K562 (cell line): ENCODE results near the gene SLC9C2. TPM values are rescaled to one million over a fixed set of nuclear protein-coding genes. Genes with fewer than 3 reads are reported as not detected.

Experiments
- C11orf30 ChIP-seq: fragments of 450-650 bp; IDR thresholded peaks from 2 replicates; pipeline ENCODE4 v1.6.1; 2016; ENCODE audit warnings: low read depth, mild to moderate bottlenecking
- CAMTA2 ChIP-seq: fragments of 250-450 bp; sonication (Bioruptor Pico); conservative IDR thresholded peaks from 2 replicates; pipeline ENCODE4 v1.5.1; 2022
- CBX5 ChIP-seq: IDR thresholded peaks from 2 replicates; pipeline ENCODE4 v1.6.1; 2014; ENCODE audit warnings: low read depth, borderline replicate concordance
- CTCFL ChIP-seq: IDR thresholded peaks from 2 replicates; pipeline ENCODE4 v1.6.1; 2011; ENCODE audit warnings: borderline replicate concordance, low read depth, mild to moderate bottlenecking, moderate library complexity, low read length; ENCODE audit not compliant: insufficient read depth, poor library complexity, severe bottlenecking
- FOXJ2 ChIP-seq: fragments of 200-800 bp; sonication (Bioruptor generic); IDR thresholded peaks from 2 replicates; pipeline ENCODE4 v1.6.1; 2016; ENCODE audit warnings: missing genetic modification characterization, missing compliant biosample characterization
- HSF4 ChIP-seq: fragments of 250-450 bp; sonication (Bioruptor Pico); IDR thresholded peaks from 2 replicates; pipeline ENCODE4 v2.1.2; 2022; ENCODE audit warnings: mild to moderate bottlenecking, moderate library complexity, borderline replicate concordance
- NCOA4 ChIP-seq: fragments of 450-650 bp; IDR thresholded peaks from 2 replicates; pipeline ENCODE4 v1.6.1; 2018; ENCODE audit warnings: mild to moderate bottlenecking; ENCODE audit not compliant: partially characterized antibody
- NFXL1 ChIP-seq: fragments of 450-650 bp; formaldehyde crosslinking; IDR thresholded peaks from 2 replicates; pipeline ENCODE4 v1.4.0; 2021; ENCODE audit warnings: mild to moderate bottlenecking
- NRF1 ChIP-seq, 2 experiments: fragments of 450-650 bp; IDR thresholded peaks in 1 of 2; conservative IDR thresholded peaks in 1 of 2; 2 replicates each; pipeline ENCODE4 v1.6.1; 2014; ENCODE audit warnings: mild to moderate bottlenecking in 2 of 2
- RREB1 ChIP-seq: fragments of 250-450 bp; sonication (Bioruptor Pico); IDR thresholded peaks from 2 replicates; pipeline ENCODE4 v1.4.0; 2020
- SOX6 ChIP-seq: fragments of 450-650 bp; IDR thresholded peaks from 2 replicates; pipeline ENCODE4 v1.6.1; 2014; ENCODE audit warnings: mild to moderate bottlenecking
- SRSF1 ChIP-seq: fragments of 200-400 bp; formaldehyde crosslinking; IDR thresholded peaks from 2 replicates; pipeline ENCODE4 v1.6.1; 2017; ENCODE audit warnings: mild to moderate bottlenecking, low read depth, low read length, moderate library complexity
- TCF7L2 ChIP-seq: fragments of 150-350 bp; IDR thresholded peaks from 2 replicates; pipeline ENCODE4 v1.6.1; 2016; ENCODE audit warnings: low read depth, mild to moderate bottlenecking, low read length, moderate library complexity
- YY1 ChIP-seq, 3 experiments: IDR thresholded peaks; 2 replicates each; pipeline ENCODE4 v1.6.1; 2011; ENCODE audit warnings: low read length in 2 of 3, mild to moderate bottlenecking in 2 of 3, moderate library complexity in 2 of 3, borderline replicate concordance in 1 of 3, control low read depth in 1 of 3, low read depth in 1 of 3; ENCODE audit not compliant: insufficient read depth in 3 of 3, insufficient replicate concordance in 2 of 3, control insufficient read depth in 1 of 3, insufficient read length in 1 of 3; ENCODE audit errors: extremely low read depth in 1 of 3
- ZNF174 ChIP-seq: fragments of 250-450 bp; sonication (Bioruptor Pico); IDR thresholded peaks from 2 replicates; pipeline ENCODE4 v1.4.0; 2020; ENCODE audit warnings: mild to moderate bottlenecking
- ZNF778 ChIP-seq: fragments of 450-650 bp; formaldehyde crosslinking; IDR thresholded peaks from 2 replicates; pipeline ENCODE4 v1.4.0; 2020; ENCODE audit warnings: mild to moderate bottlenecking, moderate library complexity
- polyA plus RNA-seq, 8 experiments: library from polyadenylated mRNA; depleted of rRNA in 4 of 8; stranded (reverse) in 5 of 8; unstranded in 3 of 8; fragments of >200 nt; fragmentation: Nextera tagmentation in 2 of 8; fragmentation: Illumina TruSeq in 1 of 8; extraction: Ambion mirVana in 2 of 8; extraction: Trizol in 1 of 8; gene quantifications; 2 replicates each; pipeline versions ENCODE4 v1.2.1 to v1.2.3, GENCODE V29; 2011 to 2014; ENCODE audit warnings: inconsistent platforms in 1 of 8, missing spikeins in 1 of 8
- total RNA-seq, 7 experiments: library from RNA; depleted of rRNA in 6 of 7; stranded (reverse); fragments of >200 nt in 6 of 7; fragmentation: Illumina TruSeq in 2 of 7; extraction: Trizol in 2 of 7; gene quantifications; 2 replicates each; pipeline versions ENCODE4 v1.2.1 to v1.2.3, GENCODE V29; 2011 to 2021; ENCODE audit warnings: low replicate concordance in 1 of 7
- TF ChIP-seq, protein P1 (sequence below), 2 experiments: fragments of 200-800 bp in 1 of 2; sonication (Bioruptor generic) in 1 of 2; sonication (generic) in 1 of 2; formaldehyde crosslinking in 1 of 2; IDR thresholded peaks in 1 of 2; conservative IDR thresholded peaks in 1 of 2; 2 replicates each; pipeline versions ENCODE4 v1.5.0 to v1.6.1; 2016 to 2020; ENCODE audit warnings: missing compliant biosample characterization in 1 of 2, missing genetic modification characterization in 1 of 2, missing genetic modification reagents in 1 of 2

SLC9C2 gene
- total and polyA plus RNA-seq, 9 of the 15 experiments (the other 6 are each of a cell fraction or from before 2014, with no cell fraction given): 0.11 to 0.22 (median 0.15) TPM; not detected in 5

DNA sequence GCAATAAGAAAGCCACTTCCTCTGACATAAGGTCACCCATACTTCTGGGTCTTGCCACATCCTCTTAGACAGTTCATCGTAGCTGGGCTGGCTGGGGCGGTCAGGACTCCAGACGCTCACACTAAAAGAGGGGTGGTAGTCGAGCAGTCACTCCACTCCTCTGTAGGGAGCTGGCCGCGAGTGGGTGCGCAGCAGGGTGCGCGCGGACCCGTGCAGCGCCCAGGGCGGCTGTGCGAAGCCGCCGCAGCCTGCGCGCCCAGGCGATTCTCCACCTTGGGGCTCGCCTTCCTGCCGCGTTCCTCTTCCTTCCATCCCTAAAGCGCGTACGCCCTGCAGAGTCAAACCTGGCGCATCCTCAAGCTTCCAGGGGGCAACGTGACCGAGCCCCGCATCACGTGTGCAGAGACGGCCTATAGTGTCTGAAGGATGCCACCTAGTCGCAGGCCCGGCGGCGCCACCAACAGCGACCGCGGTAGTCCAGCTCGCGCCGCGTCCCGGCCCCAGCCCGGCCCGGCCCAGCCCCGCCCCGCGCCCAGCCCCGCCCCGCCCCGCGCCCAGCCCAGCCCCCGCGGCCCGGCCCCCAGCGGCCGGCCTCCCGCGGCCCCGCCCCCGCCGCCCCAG, 126.1 kb downstream of the SLC9C2 start (continued):
- TF ChIP-seq RREB1 (peak; percentile 72; the same call in 1 of the 2 replicates), FOXJ2 (no peak), CBX5 (no peak), NFXL1 (CRISPR knock-in tag) (no peak), ZNF174 (no peak), YY1 (IDR thresholded peaks at IDR 0.05; ENCODE audit: borderline replicate concordance in 1 of 3, control insufficient read depth in 1 of 3, extremely low read depth in 1 of 3, insufficient read depth in 3 of 3, insufficient read length in 1 of 3, insufficient replicate concordance in 2 of 3, low read depth in 1 of 3, low read length in 2 of 3) (no peak), CTCFL (no peak), NRF1 (conservative IDR thresholded peaks at IDR 0.05 in 1 of 2, IDR thresholded peaks at IDR 0.05 in 1 of 2) (peak; percentile 91 to 92), ZNF778 (no peak), TCF7L2 (no peak), NCOA4 (no peak), C11orf30 (peak; percentile 79), HSF4 (CRISPR knock-in tag) (0 out of 2 replicates have a peak, but pooled peaks have one; percentile 55), SRSF1 (no peak), CAMTA2 (CRISPR knock-in tag) (no peak), SOX6 (peak; percentile 33; the same call in 1 of the 2 replicates)
- TF ChIP-seq, protein P1, sequence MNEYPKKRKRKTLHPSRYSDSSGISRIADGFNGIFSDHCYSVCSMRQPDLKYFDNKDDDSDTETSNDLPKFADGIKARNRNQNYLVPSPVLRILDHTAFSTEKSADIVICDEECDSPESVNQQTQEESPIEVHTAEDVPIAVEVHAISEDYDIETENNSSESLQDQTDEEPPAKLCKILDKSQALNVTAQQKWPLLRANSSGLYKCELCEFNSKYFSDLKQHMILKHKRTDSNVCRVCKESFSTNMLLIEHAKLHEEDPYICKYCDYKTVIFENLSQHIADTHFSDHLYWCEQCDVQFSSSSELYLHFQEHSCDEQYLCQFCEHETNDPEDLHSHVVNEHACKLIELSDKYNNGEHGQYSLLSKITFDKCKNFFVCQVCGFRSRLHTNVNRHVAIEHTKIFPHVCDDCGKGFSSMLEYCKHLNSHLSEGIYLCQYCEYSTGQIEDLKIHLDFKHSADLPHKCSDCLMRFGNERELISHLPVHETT (CRISPR knock-in tag; conservative IDR thresholded peaks at IDR 0.05 in 1 of 2, IDR thresholded peaks at IDR 0.05 in 1 of 2): peak in 1 of 2 experiments; percentile 77; a peak in 2 of 4 replicates
